ENCODE measurements around the gene TXNL4B.
"Not testable (repeated sequence)": the region's sequence is repeated elsewhere in the genome, so short reads cannot be mapped to it uniquely, and the experiment has no call there.

Gene TXNL4B

GRCh38 chr16:72061564-72061963 is 31.9 kb downstream of the TXNL4B start:
- TF ChIP-seq CTCF (IDR thresholded peaks at IDR 0.05), result no peak

- TF ChIP-seq CTCF (IDR thresholded peaks at IDR 0.05), result no peak
Measured at GRCh38 chr16:72060405-72060804, 33.0 kb downstream of the TXNL4B start.

- no peak for TF ChIP-seq CTCF (IDR thresholded peaks at IDR 0.05)
Measured at GRCh38 chr16:72055911-72056310, 37.5 kb downstream of the TXNL4B start.

GRCh38 chr16:72054254-72054847 is 39.1 kb downstream of the TXNL4B start, which contains the start of gene HP:
TSS of gene HP (plus strand) at chr16:72054505. CDS start at chr16:72054653, 148 bp downstream.
- TF ChIP-seq CTCF (IDR thresholded peaks at IDR 0.05), result not testable (repeated sequence)

GRCh38 chr16:72051818-72052217 is 41.6 kb downstream of the TXNL4B start:
- no peak for TF ChIP-seq CTCF (IDR thresholded peaks at IDR 0.05)

DNA sequence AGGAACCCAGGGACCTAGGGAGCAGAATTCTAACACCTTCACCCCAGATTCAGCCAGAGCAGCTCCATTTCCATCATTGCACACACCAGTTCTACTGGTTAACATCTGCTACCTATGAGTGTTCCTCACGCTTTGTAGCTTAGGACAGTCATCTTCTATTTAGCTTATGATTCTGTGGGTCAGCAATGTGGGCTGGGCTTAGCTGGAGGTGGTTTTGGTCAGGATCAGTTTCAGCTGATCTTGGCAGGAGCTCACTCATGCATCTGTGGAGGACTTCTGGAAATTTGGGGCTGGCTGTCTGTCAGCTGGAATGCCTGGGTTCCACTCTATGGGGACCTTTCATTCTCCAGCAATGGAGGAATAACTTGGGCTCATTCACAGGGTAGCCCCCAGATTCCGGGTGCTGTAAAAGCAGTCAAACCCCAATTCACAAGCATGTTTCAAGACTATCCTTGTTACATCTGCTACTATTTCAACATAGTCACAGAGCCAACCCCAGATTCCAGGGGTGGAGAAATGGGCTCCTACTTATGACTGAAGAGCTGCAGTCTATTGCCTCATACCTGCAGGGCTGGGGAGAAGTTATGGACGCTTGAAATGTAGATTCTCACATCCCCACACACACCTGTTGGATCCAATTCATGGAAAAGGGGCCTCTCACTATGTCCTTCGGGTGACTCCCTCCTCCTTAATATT is 42.5 kb downstream of the TXNL4B start:
- no peak for TF ChIP-seq CTCF (IDR thresholded peaks at IDR 0.05)

DNA sequence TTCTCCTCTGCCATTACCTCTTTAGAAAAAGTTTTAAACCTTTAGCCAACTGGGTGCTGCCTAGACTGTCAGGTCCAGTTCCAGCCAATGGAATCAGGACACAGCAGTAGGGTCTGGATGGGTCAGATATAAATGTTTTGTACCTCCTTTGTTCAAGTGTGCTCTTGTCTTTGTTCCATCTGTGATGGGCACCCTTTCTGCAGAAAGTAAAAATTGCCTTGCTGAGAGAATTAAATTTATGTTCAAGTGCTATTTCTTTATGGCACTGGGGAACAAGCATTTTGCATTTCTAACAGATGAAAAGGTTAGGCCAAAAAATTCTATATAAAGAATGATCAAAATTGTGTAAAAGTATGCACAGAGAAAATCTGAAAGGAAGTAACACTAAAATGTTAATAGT is 44.3 kb downstream of the TXNL4B start:
- no peak for TF ChIP-seq CTCF (IDR thresholded peaks at IDR 0.05)
